ENCODE results near the gene ITPKC.

- TF ChIP-seq POLR2AphosphoS5 (IDR thresholded peaks at IDR 0.05; ENCODE audit: insufficient read depth in 1 of 2, low read depth in 1 of 2): no peak
- no peak for TF ChIP-seq CTCF (IDR thresholded peaks at IDR 0.05)
Measured at GRCh38 chr19:40780582-40780981, 63.7 kb downstream of the ITPKC start.

Measured in vagina (tissue), 2 donors.